GM19395 (cell line): ENCODE measurements around the gene ADAM10.
"Not testable (repeated sequence)": the region's sequence is repeated elsewhere in the genome, so short reads cannot be mapped to it uniquely, and the experiment has no call there.

Source experiments
- ATAC-seq: cut with Tn5 transposase; IDR thresholded peaks from one replicate; pipeline ENCODE4 v1.9.1; 2021; ENCODE audit warnings: mild to moderate bottlenecking, moderate library complexity; ENCODE audit not compliant: unreplicated experiment

ADAM10 gene

DNA sequence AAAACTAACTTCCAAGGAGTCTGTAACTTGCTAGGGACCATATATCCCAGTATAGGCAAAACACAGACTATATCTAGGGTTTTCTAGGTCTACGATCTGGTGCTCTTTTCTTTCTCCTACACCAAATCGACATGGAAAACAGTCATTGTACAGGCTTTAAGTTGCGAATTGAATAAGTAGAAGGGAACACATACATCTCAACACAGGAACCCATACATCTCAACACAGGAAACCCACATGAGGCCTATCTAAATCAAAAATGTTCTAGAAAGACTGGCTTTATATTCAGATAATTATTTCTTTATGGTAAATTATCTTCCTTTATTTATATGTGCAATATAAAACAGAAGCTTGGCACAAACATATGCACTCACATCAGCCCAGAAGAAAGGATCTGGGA, 126.6 kb downstream of the ADAM10 start:
- ATAC-seq, result no peak

DNA sequence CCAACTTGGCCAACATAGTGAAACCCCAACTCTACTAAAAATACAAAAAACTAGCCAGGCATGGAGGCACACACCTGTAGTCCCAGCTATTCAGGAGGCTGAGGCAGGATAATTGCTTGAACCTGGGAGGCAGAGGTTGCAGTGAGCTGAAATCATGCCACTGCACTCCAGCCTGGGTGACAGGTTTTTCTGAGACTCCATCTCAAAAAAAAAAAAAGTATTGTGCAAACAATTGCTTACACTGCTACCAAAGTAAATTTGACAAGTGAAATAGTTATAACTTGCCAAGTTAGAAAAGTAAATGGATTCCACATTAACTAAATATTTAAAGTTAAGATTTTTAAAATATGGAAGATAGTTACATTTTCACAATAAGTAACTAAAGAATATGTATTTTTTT, 129.2 kb downstream of the ADAM10 start:
- not testable (repeated sequence) for ATAC-seq

DNA sequence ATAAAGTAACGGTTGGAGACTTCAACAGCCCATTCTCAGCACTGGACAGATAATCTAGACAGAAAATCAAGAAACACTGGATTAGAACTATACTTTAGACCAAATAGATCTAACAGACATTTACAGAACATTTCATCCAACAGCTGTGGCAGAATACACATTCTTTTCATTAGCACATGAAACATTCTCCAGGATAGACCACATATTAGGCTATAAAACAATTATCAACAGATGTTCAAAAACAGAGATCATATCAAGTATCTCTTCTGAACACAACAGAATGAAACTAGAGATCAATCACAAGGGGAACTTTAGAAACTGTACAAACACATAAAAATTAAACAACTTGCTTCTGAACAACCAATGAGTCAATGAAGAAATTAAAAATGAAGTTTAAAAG, 133.3 kb downstream of the ADAM10 start:
- ATAC-seq, result no peak

DNA sequence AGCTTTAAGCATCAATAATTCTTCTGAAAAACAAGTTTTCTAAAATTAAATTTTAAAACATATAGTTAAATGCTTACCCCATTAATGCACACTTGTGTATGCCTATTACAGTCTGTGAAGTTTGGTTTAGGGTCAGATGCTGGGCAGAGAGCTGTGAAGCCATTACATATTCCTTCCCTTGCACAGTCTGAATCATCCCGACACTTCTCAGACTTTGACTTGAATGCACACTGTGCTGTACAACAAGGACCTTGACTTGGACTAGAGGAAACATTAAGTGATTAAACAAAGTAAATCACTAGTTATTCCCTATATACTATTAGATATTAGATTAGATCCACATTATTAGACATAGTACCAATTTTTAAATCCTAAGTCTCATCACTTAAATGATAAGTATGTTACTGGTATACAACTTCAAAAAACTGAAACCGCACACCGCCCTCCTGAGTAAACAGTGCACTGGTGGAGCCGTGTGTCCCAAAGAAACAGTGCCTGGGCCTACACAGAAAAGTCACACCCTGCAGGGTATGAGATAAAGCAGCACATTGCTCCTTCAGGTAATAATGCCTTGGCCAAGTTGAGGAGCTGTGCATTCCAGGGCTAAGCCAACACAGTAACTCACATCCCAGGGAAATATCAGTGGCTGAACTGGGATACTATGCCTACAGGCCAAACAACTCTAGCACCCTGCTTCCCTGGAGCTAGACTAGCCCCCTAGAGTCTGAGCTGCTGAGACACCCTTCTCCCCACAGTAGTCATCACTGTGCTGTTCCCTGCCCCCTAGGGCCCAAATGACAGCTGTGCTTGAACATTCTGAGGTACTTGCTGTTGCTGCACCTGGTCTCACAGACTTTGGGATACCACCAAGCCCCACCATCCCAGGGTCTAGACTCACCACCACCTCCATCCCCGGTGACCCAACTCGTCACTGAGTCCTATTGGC, 137.5 kb downstream of the ADAM10 start:
- no peak for ATAC-seq

DNA sequence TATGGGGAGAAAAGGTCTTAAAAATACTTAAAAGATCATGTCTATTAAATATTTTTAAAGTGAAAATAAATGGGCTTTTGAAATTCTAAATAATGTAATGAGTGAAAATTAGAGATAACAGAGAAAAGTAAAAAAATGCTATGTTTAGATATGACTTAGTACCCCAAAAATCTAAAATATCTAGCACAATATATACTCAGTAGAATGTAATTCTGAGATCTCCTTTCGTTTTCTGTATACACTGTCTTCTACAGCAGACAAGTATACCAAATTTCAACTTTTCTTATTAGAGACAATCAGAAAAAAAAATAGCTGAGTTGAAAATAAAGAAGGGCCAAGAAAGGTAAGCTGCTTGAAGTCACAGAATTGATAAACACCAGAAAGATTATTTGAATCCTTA, 140.8 kb downstream of the ADAM10 start:
- no peak for ATAC-seq

DNA sequence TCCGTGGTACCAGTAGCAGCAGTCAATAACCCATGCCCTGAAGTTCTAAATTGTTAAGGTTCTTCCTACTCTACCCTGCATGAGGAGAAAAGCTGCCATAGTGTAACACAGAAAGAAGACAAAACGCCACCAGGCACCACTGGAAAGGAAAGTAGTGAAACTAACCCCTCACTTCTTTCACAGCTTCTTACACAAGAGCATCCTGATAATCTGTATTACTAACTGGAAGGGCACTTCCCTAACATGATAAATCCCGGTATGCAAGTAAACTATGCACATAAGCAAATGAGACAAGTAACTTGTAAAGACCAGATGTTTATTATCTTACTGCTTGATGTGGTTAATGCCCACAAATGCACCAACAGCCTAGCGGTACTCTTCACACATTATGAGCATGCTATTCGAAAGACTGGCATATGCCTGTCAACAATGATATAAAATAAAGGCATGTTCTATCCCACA, 141.3 kb downstream of the ADAM10 start:
- ATAC-seq, result no peak

DNA sequence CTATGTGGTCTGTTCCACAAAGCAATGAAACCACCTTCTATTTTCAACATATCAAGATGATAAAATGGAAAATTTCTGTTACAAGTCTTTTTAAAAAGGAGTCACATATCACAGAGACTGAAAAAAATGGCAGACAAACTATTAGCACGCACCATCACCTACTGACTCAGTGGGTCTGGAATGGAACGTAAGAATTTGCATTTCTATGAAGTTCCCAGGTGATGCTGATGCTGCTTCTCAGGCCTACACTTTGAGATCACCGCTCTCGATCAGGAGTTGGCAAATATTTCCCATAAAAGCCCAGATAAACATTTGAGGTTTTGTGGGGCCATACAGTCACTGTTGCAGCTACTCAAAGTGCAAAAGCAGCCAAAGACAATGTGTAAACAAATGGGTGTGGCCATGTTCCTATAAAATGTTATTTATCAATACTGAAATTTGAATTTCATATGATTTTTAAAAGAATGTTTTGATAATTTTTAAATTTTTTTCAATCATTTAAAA, 142.9 kb downstream of the ADAM10 start:
- no peak for ATAC-seq

DNA sequence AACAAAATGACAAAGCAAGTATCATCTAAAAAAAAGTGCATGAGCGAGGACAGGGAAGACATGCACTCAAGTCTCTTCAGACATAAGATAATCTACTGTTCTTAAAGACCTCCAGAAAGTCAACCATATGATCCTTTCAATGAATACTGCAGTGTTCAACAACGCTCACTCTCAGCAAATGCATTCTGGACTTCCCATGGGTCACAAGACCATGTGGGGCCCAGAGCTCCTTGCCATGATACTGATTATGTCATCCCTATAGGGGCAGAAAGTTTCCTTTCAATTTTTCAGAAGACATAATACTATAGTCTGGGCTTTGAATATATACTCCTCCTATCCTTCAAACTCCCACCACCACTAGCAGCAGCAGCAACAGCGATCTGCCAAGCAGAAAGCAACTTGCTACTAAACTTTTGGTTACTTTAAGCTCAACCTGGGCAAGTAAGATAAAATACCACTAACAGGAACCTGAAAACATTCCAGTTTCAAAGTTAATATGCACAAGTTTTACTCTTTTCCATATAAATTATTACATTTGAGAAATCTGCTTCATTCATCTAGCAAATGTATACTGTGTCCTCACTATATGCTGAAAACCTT, 143.5 kb downstream of the ADAM10 start:
- ATAC-seq, result no peak

DNA sequence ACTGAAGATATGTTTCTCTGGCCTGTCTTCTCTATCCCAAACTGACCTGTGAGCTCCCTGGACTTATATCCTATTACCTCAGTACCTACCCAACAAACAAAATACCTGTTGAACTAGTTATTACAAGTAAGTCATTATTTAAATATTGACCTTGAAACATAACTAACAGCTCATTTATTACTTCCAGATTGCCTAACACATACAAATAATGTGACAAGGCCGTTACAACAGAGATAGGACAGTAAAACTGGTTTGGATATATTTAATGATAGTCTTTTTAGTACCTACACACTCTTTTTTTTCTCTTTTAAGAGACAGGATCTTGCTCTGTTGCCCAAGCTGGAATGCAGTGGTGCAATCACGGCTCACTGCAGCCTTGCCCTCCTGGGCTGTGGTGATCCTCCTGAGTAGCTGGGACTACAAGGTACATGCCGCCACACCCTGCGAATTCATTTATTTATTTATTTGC, 145.0 kb downstream of the ADAM10 start:
- ATAC-seq, result no peak

DNA sequence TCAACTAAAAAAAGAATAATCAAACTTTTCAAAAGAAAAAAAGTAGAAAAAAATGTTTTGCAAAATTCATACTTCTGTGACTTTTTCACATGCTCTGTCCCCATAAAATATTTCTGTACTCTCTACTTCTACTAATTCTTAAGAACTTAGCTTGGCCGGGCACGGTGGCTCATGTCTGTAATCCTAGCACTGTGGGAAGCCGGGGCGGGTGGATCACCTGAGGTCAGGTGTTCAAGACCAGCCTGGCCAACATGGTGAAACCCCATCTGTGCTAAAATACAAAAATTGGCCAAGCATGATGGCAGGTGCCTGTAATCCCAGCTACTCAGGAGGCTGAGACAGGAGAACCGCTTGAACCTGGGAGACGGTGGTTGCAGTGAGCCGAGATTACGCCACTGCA, 145.6 kb downstream of the ADAM10 start:
- not testable (repeated sequence) for ATAC-seq

DNA sequence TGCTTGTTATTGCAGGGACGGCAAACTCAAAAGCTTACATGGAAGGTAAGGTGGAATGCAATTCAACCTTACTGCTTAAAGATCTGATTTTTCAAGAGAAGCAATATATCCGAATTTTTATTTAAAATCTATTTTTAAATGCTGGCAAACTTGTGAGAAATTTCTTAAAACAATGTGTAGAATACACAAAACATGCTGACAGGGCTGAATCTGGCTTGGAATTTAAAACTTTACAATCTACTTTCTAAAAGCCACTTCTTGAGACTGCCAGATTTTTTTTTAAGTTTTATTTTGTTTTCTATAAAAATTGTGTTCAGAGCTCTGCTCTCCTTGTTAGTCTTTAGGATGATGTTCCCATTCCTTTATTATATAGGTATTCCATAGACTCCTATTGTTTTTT, 146.7 kb downstream of the ADAM10 start:
- no peak for ATAC-seq

DNA sequence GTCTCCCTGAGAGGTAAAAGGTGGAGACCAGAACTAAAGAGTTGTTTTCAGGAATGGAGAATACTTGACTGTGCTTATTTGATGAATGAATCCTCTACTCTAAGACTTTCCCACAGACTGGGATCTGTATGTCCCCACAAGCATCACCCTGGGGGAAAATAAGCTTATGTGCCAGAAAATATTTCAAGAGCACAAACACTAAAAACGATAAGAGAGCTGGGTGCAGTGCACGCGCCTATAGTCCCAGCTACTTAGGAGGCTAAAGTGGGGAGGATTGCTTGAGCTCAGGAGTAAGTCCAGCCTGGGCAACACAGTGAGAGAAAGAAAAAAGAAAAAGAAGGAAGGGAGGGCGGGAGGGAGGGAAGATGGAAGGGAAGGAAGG, 150.7 kb downstream of the ADAM10 start:
- ATAC-seq, result no peak

DNA sequence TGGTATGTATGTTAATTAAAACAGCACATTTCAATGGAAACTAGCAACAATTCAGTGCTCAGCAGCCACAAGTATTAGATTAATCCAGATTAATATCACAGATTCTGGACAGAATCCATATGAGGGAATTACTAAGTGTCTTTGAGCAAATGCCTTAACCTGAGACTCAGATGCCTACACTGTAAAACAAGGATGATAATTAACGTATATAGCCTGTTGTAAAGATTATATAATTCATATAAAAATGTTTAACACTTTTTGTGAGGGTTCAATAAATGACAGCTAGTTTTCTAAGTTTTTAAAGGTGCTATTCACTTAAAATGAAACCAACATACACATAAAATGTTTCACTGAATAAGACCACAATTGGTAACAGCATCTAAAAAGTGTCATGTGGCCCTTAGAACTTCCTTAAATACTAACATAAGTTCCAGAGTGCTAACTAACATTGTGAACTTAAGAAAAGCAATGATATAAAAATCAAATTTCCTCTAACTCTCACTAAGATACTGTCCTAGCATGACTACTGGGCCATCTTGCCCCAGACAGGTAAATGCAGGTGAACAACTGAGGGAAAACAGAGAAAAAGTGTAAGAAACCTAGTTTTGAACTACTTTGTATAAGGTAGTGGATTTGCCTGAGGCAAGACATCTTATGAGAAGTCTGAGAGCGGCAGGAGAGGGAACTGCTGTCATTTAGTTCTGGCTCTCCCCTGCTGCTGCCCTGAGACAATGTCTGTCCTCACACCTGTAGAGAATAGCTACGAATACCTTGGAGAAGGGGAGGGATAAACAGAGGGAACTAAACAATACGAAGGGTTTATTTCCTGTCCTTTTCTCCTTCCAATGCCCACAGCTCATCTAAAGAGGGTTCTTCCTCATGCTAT, 151.3 kb downstream of the ADAM10 start:
- no peak for ATAC-seq

DNA sequence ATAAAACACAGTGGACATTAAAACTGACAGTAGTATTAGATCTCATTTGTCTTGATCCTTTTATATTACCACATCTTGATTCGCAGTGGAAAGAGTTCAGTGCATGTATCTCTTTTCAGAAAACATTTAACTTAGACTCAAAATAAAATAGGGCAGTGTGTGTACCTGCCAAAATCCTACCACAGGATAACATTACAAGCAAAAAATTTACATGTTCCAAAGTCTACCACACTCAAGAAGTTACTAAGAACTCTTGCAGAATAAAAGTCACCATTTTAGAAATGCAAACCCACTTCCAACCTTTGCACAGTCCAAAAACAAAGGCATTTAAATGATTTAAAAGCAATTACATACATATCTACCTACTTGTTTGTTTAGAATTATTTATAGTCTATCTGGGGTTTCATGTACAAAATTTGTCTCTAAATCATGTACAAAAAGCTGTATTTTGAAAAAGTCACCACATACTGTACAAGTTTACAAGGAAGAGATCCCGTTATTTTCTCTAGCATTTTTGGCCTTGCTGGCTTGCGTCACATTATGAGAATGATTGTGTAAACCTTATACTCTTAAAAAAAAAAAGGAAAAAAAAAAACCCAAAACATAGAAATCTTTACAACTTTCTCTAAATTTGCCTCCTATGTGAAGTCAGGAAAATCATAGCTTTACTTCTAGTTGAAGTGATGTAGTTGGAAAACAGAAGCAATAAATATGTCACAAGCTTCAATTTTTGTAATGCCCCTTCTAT, 153.8 kb downstream of the ADAM10 start:
- no peak for ATAC-seq

DNA sequence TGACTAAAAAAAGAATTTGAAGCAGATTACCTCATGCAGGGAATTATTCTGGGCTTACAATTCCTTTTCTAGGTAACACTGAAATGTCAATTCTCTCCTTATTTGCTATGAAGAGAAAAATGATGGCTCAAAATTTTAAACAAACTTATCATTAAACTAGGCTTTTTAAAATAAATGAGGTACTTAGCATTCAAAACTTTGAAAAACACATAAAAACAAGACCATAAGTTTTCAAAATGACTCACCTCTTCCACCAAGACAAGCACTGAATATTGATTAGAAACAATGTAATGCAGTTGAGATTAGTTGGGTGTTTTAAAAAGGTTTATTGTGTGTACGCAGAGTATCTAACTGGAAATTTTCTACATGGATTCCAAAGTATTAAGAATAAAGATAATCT, 154.6 kb downstream of the ADAM10 start:
- ATAC-seq, result no peak

DNA sequence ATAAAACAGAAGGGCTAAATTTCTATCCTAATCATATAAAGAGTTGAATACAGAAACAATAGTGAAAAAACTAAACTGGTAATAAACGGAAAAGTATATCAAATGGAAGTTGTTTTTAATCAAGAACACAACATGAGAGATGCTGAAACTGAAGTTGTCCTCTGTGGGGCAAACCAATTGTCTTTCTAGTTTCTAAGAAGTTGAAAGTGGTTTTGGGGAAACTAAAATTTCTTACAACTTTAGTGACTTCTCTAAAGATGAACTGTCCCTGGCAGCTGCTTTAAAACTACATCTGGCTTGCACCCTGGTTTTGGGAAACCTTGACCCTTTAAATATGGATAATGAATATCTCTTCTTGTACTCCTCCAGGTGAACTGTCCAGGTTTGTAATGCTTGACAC, 155.6 kb downstream of the ADAM10 start:
- no peak for ATAC-seq

DNA sequence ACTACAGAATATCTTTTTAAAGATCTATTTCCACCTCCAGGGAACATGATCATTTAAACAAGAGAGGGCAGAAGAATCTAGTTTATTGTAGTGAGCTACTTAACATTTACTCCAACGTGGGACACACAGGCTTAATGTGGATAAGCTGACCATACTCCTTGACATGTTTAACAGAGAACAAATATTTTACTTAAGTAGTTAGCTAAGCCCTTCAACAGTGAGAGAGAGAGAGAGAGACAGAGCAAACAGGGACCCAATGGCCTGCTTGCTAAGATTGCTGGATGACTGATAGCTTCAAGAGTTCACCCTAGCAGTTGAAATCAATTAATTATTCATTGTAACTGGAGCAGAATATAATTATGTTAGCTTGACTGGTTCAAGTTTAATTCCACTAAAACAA, 158.6 kb downstream of the ADAM10 start:
- ATAC-seq, result no peak

DNA sequence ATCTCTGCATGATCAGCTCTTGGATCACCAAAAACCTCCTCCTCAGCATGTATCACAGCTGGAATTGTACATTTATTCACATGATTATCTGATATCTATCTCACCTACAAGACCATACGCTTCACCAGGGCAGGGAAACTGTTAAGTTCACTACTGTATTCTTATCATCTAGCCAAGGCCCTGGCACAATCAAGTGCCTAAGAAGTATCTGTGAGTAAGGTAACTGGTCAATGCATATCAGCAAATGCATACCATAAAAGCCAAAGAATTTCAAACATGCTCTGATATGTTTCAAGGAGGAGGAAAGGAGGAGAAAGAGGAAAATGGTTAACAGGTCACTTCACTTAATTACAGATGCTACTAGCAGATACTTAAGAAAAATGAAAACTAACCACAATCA, 159.3 kb downstream of the ADAM10 start:
- ATAC-seq, result no peak

DNA sequence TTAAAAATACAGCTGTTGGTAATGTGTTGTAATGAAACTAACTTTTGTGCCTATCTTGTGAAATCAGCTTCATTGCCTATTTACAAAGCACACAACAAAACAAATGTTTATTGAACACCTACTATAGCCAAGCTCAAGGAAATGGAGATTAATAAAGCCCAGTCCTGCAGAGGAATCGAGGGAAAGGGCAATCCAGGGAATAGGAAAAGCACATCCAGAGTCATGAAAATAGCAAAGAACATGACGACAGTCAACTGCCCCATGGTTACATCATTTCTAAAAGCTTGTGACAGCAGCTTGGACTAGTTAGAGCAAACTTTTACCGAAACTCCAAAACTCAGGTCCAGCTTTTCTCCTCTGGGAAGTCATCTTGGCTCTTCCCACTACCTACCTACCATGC, 160.5 kb downstream of the ADAM10 start:
- ATAC-seq, result no peak

DNA sequence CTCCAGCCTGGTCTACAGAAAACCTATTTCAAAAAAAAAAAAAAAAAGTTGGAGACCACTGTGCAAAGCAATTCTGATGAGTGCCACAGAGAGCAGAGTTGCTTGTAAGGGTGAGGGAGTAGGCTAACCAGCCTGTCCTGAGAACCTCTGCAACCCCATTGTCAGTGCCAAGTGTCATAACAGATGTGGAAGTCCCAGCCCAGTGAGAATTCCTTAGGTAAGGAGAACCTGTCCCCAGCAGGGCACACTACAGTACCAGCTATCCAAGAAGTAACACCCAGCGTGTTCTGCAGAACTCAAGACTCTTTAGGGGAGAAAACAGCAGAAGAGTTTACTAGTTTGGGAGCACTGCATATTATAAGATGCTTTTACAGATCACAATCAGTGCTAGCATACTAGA, 161.4 kb downstream of the ADAM10 start:
- ATAC-seq, result no peak
